H1 (cell line): ENCODE results near the gene LGALS4. TPM values are rescaled to one million over a fixed set of nuclear protein-coding genes. Genes with fewer than 3 reads are reported as not detected.

Experiments
- CTCF ChIA-PET: fragments of 300-600 bp; sonication (Branson Sonifier 250); formaldehyde crosslinking; loops from one replicate; lab custom pipeline; 2021; ENCODE audit not compliant: partially characterized antibody; lab: Charles Lee
- POLR2A ChIA-PET: fragments of 300-600 bp; sonication (Branson Sonifier 250); formaldehyde crosslinking; loops from one replicate; lab custom pipeline; 2021; ENCODE audit warnings: inconsistent platforms; ENCODE audit not compliant: partially characterized antibody; lab: Charles Lee
- DNase-seq, 2 experiments: peaks; one replicate each; pipeline versions ENCODE4 v3.0.0 to v3.0.0-alpha.2; 2010 to 2022; ENCODE audit warnings: low spot score in 2 of 2, low read depth in 1 of 2, mixed read lengths in 1 of 2
- FAIRE-seq: peaks from 2 replicates; lab custom pipeline; 2011; peaks lifted over from hg19 to GRCh38; lab: Jason Lieb, UNC
- H2AFZ ChIP-seq: 2 replicates; pipeline ENCODE4 v1.8.1; 2012; ENCODE audit warnings: low read length, inconsistent platforms
- H2AK5ac ChIP-seq: 2 replicates; pipeline ENCODE4 v1.6.1; 2013; ENCODE audit warnings: low read depth, low read length
- H2BK120ac ChIP-seq: replicated peaks from 2 replicates; pipeline ENCODE3; 2013; ENCODE audit warnings: low read depth, low read length, inconsistent platforms
- H2BK12ac ChIP-seq: 2 replicates; pipeline ENCODE4 v1.6.1; 2013; ENCODE audit warnings: low read depth, low read length
- H2BK15ac ChIP-seq: 2 replicates; pipeline ENCODE4 v1.6.1; 2013; ENCODE audit warnings: low read length
- H2BK20ac ChIP-seq: 2 replicates; pipeline ENCODE4 v1.6.1; 2013; ENCODE audit warnings: low read length
- H2BK5ac ChIP-seq: 2 replicates; pipeline ENCODE4 v1.6.1; 2013; ENCODE audit warnings: low read depth, low read length
- H3K14ac ChIP-seq: 2 replicates; pipeline ENCODE4 v1.6.1; 2013; ENCODE audit warnings: inconsistent platforms; ENCODE audit not compliant: insufficient read length
- H3K18ac ChIP-seq: 2 replicates; pipeline ENCODE4 v1.6.1; 2013; ENCODE audit warnings: low read length; ENCODE audit errors: extremely low read depth
- H3K23ac ChIP-seq: 2 replicates; pipeline ENCODE4 v1.6.1; 2013; ENCODE audit warnings: inconsistent platforms; ENCODE audit not compliant: insufficient read length
- H3K23me2 ChIP-seq: 2 replicates; pipeline ENCODE4 v1.6.1; 2013; ENCODE audit warnings: low read depth, low read length
- H3K27ac ChIP-seq: 2 replicates; pipeline ENCODE4 v1.6.1; 2011; ENCODE audit warnings: low read depth, low read length, inconsistent platforms
- H3K27me3 ChIP-seq, 4 experiments: replicated peaks in 1 of 4; 1 replicate in 1 of 4; 2 replicates in 3 of 4; pipeline versions ENCODE4 v1.6.1 to v1.8.1; 2011 to 2013; ENCODE audit warnings: low read length in 3 of 4, mild to moderate bottlenecking in 3 of 4, inconsistent platforms in 2 of 4, mixed read lengths in 2 of 4, moderate library complexity in 1 of 4; ENCODE audit not compliant: control insufficient read depth in 3 of 4, insufficient read depth in 3 of 4; ENCODE audit errors: extremely low read depth in 1 of 4
- H3K36me3 ChIP-seq, 4 experiments: 2 replicates each; pipeline versions ENCODE4 v1.6.1 to v1.8.1; 2011 to 2013; ENCODE audit warnings: mild to moderate bottlenecking in 4 of 4, low read length in 3 of 4, moderate library complexity in 2 of 4, control low read depth in 1 of 4, inconsistent platforms in 1 of 4; ENCODE audit not compliant: insufficient read depth in 4 of 4, control insufficient read depth in 2 of 4
- H3K4ac ChIP-seq: replicated peaks from 2 replicates; pipeline ENCODE3; 2013; ENCODE audit warnings: low read length, low read depth, mixed read lengths, inconsistent platforms; ENCODE audit not compliant: insufficient read length
- H3K4me1 ChIP-seq, 4 experiments: replicated peaks in 1 of 4; 1 replicate in 1 of 4; 2 replicates in 3 of 4; pipeline versions ENCODE4 v1.6.1 to v1.8.1; 2011 to 2013; ENCODE audit warnings: low read length in 3 of 4, inconsistent platforms in 2 of 4, mixed read lengths in 1 of 4; ENCODE audit not compliant: insufficient read depth in 4 of 4, control insufficient read depth in 3 of 4
- H3K4me2 ChIP-seq, 2 experiments: 2 replicates each; pipeline versions ENCODE4 v1.6.1 to v1.8.1; 2011 to 2013; ENCODE audit warnings: low read depth in 2 of 2, low read length in 2 of 2, control low read depth in 1 of 2, inconsistent platforms in 1 of 2, mild to moderate bottlenecking in 1 of 2; ENCODE audit not compliant: insufficient read depth in 1 of 2
- H3K4me3 ChIP-seq, 4 experiments: fragments of 200-600, 300-600 bp in 1 of 4; sonication (generic), shearing (Covaris generic), sonication (Bioruptor Twin) in 1 of 4; 2 replicates each; pipeline versions ENCODE4 v1.5.1 to v1.8.1; 2011 to 2016; ENCODE audit warnings: low read length in 4 of 4, low read depth in 3 of 4, control low read depth in 2 of 4, inconsistent platforms in 2 of 4, mild to moderate bottlenecking in 2 of 4, mixed read lengths in 1 of 4, moderate library complexity in 1 of 4; ENCODE audit not compliant: insufficient read depth in 2 of 4; ENCODE audit errors: extremely low read depth in 1 of 4
- H3K56ac ChIP-seq: replicated peaks from 2 replicates; pipeline ENCODE3; 2013; ENCODE audit warnings: low read depth, mild to moderate bottlenecking, mixed read lengths, low read length, inconsistent platforms; ENCODE audit not compliant: insufficient read length
- H3K79me1 ChIP-seq: 2 replicates; pipeline ENCODE4 v1.6.1; 2013; ENCODE audit warnings: low read depth, low read length, control low read depth
- H3K79me2 ChIP-seq, 2 experiments: 2 replicates each; pipeline versions ENCODE4 v1.6.1 to v1.8.1; 2012 to 2013; ENCODE audit warnings: low read length in 2 of 2, mild to moderate bottlenecking in 2 of 2, inconsistent platforms in 1 of 2; ENCODE audit not compliant: insufficient read depth in 2 of 2, control insufficient read depth in 1 of 2
- H3K9ac ChIP-seq, 4 experiments: replicated peaks in 1 of 4; 1 replicate in 1 of 4; 2 replicates in 3 of 4; pipeline versions ENCODE4 v1.6.1 to v1.8.1; 2011 to 2013; ENCODE audit warnings: low read depth in 3 of 4, low read length in 3 of 4, control low read depth in 2 of 4, mild to moderate bottlenecking in 2 of 4, moderate library complexity in 2 of 4, inconsistent platforms in 1 of 4; ENCODE audit errors: extremely low read depth in 1 of 4
- H3K9me3 ChIP-seq, 2 experiments: 2 replicates each; pipeline versions ENCODE4 v1.6.1 to v1.8.1; 2012 to 2013; ENCODE audit warnings: mild to moderate bottlenecking in 2 of 2, moderate library complexity in 2 of 2, control low read depth in 1 of 2, inconsistent platforms in 1 of 2, low read depth in 1 of 2, low read length in 1 of 2, mixed read lengths in 1 of 2; ENCODE audit not compliant: insufficient read depth in 2 of 2
- H4K20me1 ChIP-seq, 2 experiments: replicated peaks in 1 of 2; 2 replicates each; pipeline versions ENCODE3 to v1.8.1; 2011 to 2013; ENCODE audit warnings: inconsistent platforms in 2 of 2, low read length in 2 of 2, mild to moderate bottlenecking in 1 of 2; ENCODE audit not compliant: insufficient read depth in 2 of 2, control insufficient read depth in 1 of 2
- H4K5ac ChIP-seq: 2 replicates; pipeline ENCODE4 v1.6.1; 2013; ENCODE audit warnings: low read length, low read depth, mixed read lengths, inconsistent platforms; ENCODE audit not compliant: insufficient read length
- H4K8ac ChIP-seq: 2 replicates; pipeline ENCODE4 v1.8.0; 2013; ENCODE audit warnings: mild to moderate bottlenecking, moderate library complexity, low read length, inconsistent platforms; ENCODE audit not compliant: insufficient read depth; ENCODE audit errors: extremely low read depth
- H4K91ac ChIP-seq: replicated peaks from 2 replicates; pipeline ENCODE3; 2013; ENCODE audit warnings: low read length, mixed read lengths, inconsistent platforms; ENCODE audit not compliant: insufficient read length
- CHD2 ChIP-seq: IDR thresholded peaks from 2 replicates; pipeline ENCODE4 v1.6.1; 2012; ENCODE audit warnings: low read length, improper control_type of control experiment
- CREB1 ChIP-seq: IDR thresholded peaks from 2 replicates; pipeline ENCODE4 v1.6.1; 2012; ENCODE audit warnings: inconsistent platforms
- CTBP2 ChIP-seq: IDR thresholded peaks from 2 replicates; pipeline ENCODE4 v1.7.0; 2011; ENCODE audit warnings: borderline replicate concordance, mild to moderate bottlenecking, moderate library complexity, mixed read lengths, low read length; ENCODE audit not compliant: insufficient read depth, insufficient read length
- KDM5A ChIP-seq: fragments of 200-600 bp; IDR thresholded peaks from 2 replicates; pipeline ENCODE4 v1.7.1; 2012; ENCODE audit warnings: mild to moderate bottlenecking, low read length, inconsistent platforms, mixed read lengths
- RBBP5 ChIP-seq: IDR thresholded peaks from 2 replicates; pipeline ENCODE4 v1.7.1; 2012; ENCODE audit warnings: low read depth, mild to moderate bottlenecking, inconsistent platforms, low read length, moderate library complexity, borderline replicate concordance
- SIX5 ChIP-seq: IDR thresholded peaks from 2 replicates; pipeline ENCODE4 v1.6.1; 2011; ENCODE audit warnings: mild to moderate bottlenecking, low read depth, low read length
- WGBS, 2 experiments: shearing (Covaris generic) in 1 of 2; methylation state at CpG; one replicate each; pipeline versions ENCODE4 v1.1.6 to v1.1.7; 2013 to 2015; ENCODE audit warnings: low lambda C conversion rate in 2 of 2, mixed read lengths in 2 of 2, inconsistent platforms in 1 of 2, low coverage in 1 of 2, missing lambda C conversion rate in 1 of 2; ENCODE audit not compliant: insufficient replicate concordance in 2 of 2, insufficient coverage in 1 of 2, insufficient read length in 1 of 2; ENCODE audit errors: extremely low coverage in 1 of 2, missing lambda C conversion rate in 1 of 2; 5-methylcytosine and 5-hydroxymethylcytosine counted together
- polyA plus RNA-seq, 7 experiments: library from polyadenylated mRNA; depleted of rRNA in 3 of 7; stranded (reverse) in 5 of 7; unstranded in 2 of 7; fragments of >200 nt in 5 of 7; fragments of 200-250 nt in 2 of 7; gene quantifications; 1 replicate in 5 of 7; 2 replicates in 1 of 7; 4 replicates in 1 of 7; pipeline versions ENCODE4 v1.2.1 to v1.2.3, GENCODE V29; 2011 to 2013; ENCODE audit warnings: missing spikeins in 2 of 7, mixed read lengths in 2 of 7
- total RNA-seq: library from RNA; stranded (reverse); fragmentation: NEBNext Ultra II Directional; extraction: Animal tissue kit (Norgen Biotek cat#: 25700); gene quantifications from 2 replicates; pipeline ENCODE4 v1.2.1, GENCODE V29; 2021

The LGALS4 gene
- total and polyA plus RNA-seq, 2 of the 8 experiments (the other 6 are each of a cell fraction or from before 2014, with no cell fraction given), result 0.32 to 0.37 TPM

DNA sequence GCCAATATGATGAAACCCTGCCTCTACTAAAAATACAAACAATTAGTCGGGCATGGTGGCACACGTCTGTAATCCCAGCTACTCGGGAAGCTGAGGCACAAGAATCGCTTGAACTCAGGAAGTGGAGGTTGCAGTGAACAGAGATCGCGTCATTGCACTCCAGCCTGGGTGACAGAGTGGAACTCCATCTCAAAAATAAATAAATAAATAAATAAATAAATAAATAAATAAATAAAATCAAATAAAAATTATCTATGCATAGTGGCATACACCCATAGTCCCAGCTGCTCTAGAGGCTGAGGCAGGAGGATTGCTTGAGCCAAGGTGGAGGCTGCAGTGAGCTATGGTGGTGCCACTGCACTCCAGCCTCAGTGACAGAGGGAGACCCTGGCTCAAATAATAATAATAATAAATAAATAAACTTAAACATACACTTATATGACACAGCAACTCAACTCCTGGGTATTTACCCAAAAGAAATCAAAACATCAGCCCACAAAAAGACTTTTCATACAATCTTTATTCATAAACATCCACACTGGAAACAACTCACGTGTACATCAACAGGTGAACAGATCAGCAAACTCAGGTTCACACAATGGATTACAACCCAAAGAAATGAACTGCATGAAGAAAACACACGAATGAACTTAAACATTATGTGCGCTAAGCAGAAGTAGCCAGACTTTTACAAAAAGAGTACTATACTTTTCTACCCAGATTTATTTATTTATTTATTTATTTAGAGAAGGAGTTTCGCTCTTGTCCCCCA lies 46.3 kb downstream of the LGALS4 start:
- Histone ChIP-seq H3K4me3 (no peak overlapping the region), H4K91ac (no peak overlapping the region), H2BK20ac (no peak overlapping the region)
- no peak for FAIRE-seq
- no peak for TF ChIP-seq RBBP5
- TF ChIP-seq KDM5A, result no peak
- no peak for TF ChIP-seq CREB1
- no peak for TF ChIP-seq CTBP2
- no peak for TF ChIP-seq SIX5
- no peak for TF ChIP-seq CHD2
- TF ChIP-seq, all 59 proteins: peak for 0
- H3K4me1 ChIP-seq, result no peaks in the 10 kb centered on the region
- no peaks in the 10 kb centered on the region for H3K36me3 ChIP-seq
- H4K8ac ChIP-seq, result no peak overlapping the region
- H3K23ac ChIP-seq, result no peak overlapping the region
- POLR2A ChIA-PET, result interaction anchor here (1.5 kb wide), 1 partner anchor 10 kb away, joined by 7 read pairs; no protein-coding TSS in a partner anchor
- DNase-seq, result no peak
- no peak overlapping the region for H2BK15ac ChIP-seq
- H2AK5ac ChIP-seq, result no peak overlapping the region
- no peak overlapping the region for H3K27ac ChIP-seq
- H3K56ac ChIP-seq, result no peak overlapping the region
- no peak overlapping the region for H4K5ac ChIP-seq
- no peak overlapping the region for H2BK120ac ChIP-seq
- H4K20me1 ChIP-seq, result no peaks in the 10 kb centered on the region
- H3K27me3 ChIP-seq, result no peaks in the 10 kb centered on the region
- no peak overlapping the region for H2BK5ac ChIP-seq
- H2AFZ ChIP-seq, result no peak overlapping the region
- no peak overlapping the region for H3K4me2 ChIP-seq
- H3K4ac ChIP-seq, result no peak overlapping the region
- no peak overlapping the region for H3K14ac ChIP-seq
- WGBS, 2 experiments, result 93% methylated on average over 10 of the region's 10 CpGs; no CpG with 5 or more reads in 1 of the 2 experiments
- no peak overlapping the region for H3K18ac ChIP-seq
- H3K9me3 ChIP-seq, result no peaks in the 10 kb centered on the region
- no peaks in the 10 kb centered on the region for H3K79me2 ChIP-seq
- H3K79me1 ChIP-seq, result no peaks in the 10 kb centered on the region
- CTCF ChIA-PET, result no interaction called here
- no peak overlapping the region for H2BK12ac ChIP-seq
- H3K23me2 ChIP-seq, result no peaks in the 10 kb centered on the region
- H3K9ac ChIP-seq, result no peak overlapping the region
